ENCODE data around the gene LSAMP.

DNA sequence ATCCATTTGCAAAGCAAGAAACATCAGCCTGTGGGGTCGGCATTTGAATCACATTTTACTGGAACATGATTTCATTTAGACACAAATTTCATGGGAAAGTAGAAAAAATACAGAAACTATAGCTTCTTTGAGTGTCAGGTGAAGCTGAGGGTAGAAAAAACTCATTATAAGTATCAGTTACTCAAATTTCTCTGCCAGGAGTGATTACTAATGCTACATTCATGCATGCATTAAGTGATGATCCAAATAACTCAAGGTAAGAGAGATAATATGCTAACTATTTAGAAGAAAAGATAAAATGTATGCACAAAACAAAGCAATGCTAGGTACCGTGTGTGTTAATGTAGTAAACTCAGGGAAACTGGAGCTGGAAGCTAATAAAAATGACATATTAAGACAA, 416.0 kb downstream of the LSAMP start:
- TF ChIP-seq, protein P1, sequence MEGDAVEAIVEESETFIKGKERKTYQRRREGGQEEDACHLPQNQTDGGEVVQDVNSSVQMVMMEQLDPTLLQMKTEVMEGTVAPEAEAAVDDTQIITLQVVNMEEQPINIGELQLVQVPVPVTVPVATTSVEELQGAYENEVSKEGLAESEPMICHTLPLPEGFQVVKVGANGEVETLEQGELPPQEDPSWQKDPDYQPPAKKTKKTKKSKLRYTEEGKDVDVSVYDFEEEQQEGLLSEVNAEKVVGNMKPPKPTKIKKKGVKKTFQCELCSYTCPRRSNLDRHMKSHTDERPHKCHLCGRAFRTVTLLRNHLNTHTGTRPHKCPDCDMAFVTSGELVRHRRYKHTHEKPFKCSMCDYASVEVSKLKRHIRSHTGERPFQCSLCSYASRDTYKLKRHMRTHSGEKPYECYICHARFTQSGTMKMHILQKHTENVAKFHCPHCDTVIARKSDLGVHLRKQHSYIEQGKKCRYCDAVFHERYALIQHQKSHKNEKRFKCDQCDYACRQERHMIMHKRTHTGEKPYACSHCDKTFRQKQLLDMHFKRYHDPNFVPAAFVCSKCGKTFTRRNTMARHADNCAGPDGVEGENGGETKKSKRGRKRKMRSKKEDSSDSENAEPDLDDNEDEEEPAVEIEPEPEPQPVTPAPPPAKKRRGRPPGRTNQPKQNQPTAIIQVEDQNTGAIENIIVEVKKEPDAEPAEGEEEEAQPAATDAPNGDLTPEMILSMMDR (IDR thresholded peaks at IDR 0.05; ENCODE audit: low read depth, low read length), result no peak
- TF ChIP-seq EZH2phosphoT487 (IDR thresholded peaks at IDR 0.05; ENCODE audit: low read depth), result no peak
